Measurements from ENCODE around the gene ZMIZ1.

Gene ZMIZ1

DNA sequence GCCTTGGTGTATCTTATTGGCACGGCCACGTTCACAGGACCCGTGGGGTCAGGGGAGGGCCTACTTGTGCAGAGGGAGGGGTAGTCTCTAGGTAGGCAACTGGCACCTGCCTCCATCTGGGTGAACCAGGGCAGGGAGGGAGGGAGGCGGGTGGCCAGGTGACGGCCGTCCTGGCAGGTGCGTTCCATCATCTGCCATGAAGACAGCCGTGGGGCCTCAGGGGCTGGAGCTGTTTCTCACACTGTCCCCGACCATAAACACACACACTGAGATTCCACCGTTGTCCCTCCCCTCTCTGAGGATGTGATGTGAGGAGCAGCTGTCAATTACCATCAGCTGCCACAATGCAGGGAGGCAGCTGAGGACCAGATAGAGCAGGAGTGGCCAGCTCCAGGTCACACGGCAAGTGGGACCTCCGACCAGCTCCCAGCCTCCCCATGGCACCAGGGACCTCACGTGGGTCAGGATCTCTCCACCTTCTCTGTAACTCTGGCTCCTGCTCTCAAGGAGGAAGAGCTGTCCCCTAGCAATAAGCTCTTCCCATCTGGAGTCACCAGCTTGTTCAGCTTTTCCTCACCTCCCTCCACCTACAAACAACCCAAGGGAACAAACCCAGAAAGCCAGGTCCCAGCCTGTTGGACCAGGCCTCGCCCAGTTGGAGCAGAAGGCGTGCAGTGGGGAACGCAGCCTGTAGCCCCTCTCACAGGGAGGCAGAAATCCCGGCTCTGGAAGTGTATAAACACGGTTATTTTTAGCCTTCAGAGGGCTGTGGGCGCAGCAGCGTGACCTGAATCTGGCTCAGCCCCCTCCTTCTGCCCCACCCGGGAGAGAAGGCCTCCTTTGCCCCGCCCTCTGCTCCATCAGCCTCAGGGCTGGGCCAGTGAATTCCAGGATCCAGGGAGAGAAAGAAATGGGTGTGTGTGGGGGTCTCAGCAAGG is 33.1 kb downstream of the ZMIZ1 start:
- no peak overlapping the region for H3K4me3 ChIP-seq (ENCODE audit: control insufficient read depth, low read depth, low read length)
- no peak for DNase-seq (ENCODE audit: low read depth)
- TF ChIP-seq, protein P1, sequence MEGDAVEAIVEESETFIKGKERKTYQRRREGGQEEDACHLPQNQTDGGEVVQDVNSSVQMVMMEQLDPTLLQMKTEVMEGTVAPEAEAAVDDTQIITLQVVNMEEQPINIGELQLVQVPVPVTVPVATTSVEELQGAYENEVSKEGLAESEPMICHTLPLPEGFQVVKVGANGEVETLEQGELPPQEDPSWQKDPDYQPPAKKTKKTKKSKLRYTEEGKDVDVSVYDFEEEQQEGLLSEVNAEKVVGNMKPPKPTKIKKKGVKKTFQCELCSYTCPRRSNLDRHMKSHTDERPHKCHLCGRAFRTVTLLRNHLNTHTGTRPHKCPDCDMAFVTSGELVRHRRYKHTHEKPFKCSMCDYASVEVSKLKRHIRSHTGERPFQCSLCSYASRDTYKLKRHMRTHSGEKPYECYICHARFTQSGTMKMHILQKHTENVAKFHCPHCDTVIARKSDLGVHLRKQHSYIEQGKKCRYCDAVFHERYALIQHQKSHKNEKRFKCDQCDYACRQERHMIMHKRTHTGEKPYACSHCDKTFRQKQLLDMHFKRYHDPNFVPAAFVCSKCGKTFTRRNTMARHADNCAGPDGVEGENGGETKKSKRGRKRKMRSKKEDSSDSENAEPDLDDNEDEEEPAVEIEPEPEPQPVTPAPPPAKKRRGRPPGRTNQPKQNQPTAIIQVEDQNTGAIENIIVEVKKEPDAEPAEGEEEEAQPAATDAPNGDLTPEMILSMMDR (conservative IDR thresholded peaks at IDR 0.05; ENCODE audit: control insufficient read depth, insufficient read depth, low read depth, low read length) = no peak

DNA sequence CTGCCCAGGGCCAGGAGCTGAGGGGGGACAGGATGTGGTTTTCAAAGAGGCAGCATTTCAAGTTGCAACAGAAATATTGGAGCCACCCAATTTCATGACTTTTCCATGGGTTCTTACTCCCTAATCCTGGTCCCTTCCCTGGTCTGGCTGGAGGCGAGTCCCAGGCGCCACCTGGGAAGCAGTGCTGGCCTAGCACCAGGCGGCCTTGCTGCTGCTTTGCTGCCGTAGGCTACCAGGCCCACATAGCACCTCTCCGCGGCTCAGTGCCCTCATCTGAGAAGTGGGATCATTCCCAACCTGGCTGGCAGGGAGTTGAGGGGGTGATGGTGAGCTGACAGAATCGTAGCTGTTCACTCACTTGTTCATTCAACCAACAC is 33.7 kb downstream of the ZMIZ1 start:
- H3K4me3 ChIP-seq (ENCODE audit: control insufficient read depth, low read depth, low read length) = no peak overlapping the region
- DNase-seq (ENCODE audit: low read depth) = no peak
- TF ChIP-seq, protein P1 (conservative IDR thresholded peaks at IDR 0.05; ENCODE audit: control insufficient read depth, insufficient read depth, low read depth, low read length) = no peak

- TF ChIP-seq, protein P1 (conservative IDR thresholded peaks at IDR 0.05; ENCODE audit: control insufficient read depth, insufficient read depth, low read depth, low read length) = no peak
- DNase-seq (ENCODE audit: low read depth) = no peak
- no peak overlapping the region for H3K4me3 ChIP-seq (ENCODE audit: control insufficient read depth, low read depth, low read length)
Observed at GRCh38 chr10:79103129-79103528, 34.4 kb downstream of the ZMIZ1 start.

- no peak for DNase-seq (ENCODE audit: low read depth)
- TF ChIP-seq, protein P1 (conservative IDR thresholded peaks at IDR 0.05; ENCODE audit: control insufficient read depth, insufficient read depth, low read depth, low read length) = no peak
Observed at GRCh38 chr10:79103585-79103984, 34.8 kb downstream of the ZMIZ1 start.

GRCh38 chr10:79105150-79105739 is 36.5 kb downstream of the ZMIZ1 start:
- TF ChIP-seq, protein P1 (conservative IDR thresholded peaks at IDR 0.05; ENCODE audit: control insufficient read depth, insufficient read depth, low read depth, low read length) = no peak
- no peak for DNase-seq (ENCODE audit: low read depth)
- H3K4me3 ChIP-seq (ENCODE audit: control insufficient read depth, low read depth, low read length) = no peak overlapping the region

More at GRCh38 chr10:79103585-79103984, 34.8 kb downstream of the ZMIZ1 start:
- H3K4me3 ChIP-seq (ENCODE audit: control insufficient read depth, low read depth, low read length) = no peak overlapping the region

DNA sequence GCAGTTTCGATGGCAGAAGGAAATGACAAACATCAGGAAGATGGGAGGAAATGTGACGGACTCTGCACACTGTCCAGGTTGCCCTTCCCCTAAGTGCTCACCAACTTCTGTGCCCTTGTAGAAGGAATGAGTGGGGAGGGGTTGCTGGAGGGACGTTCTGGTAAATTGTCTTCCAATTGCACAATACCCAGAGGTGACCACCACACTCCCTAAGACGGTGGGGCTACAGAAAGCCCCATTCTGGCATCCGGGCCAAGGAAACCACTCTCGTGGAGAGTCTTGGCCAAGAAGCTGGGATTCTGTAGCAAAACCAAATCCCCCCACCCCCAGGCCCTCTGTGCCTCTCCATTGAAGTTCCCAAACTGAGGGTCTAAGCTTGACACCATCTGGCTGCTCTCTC is 37.1 kb downstream of the ZMIZ1 start:
- no peak overlapping the region for H3K4me3 ChIP-seq (ENCODE audit: control insufficient read depth, low read depth, low read length)
- DNase-seq (ENCODE audit: low read depth) = no peak
- TF ChIP-seq, protein P1 (conservative IDR thresholded peaks at IDR 0.05; ENCODE audit: control insufficient read depth, insufficient read depth, low read depth, low read length) = no peak
